Stimulated activated CD4-positive, alpha-beta T cell treated with anti-CD3 and anti-CD28 coated beads, Interleukin-15, amount 100 ng/mL, for 24 hours (primary cell): Measurements from ENCODE around the gene IDI2.

ENCODE experiments used
- DNase-seq: peaks from one replicate; pipeline ENCODE4 v3.0.0-alpha.2; 2020

Gene IDI2

GRCh38 chr10:1003884-1004670 is 21.6 kb downstream of the IDI2 start:
- DNase-seq: no peak

- DNase-seq: no peak
Observed at GRCh38 chr10:1002425-1003006, 23.1 kb downstream of the IDI2 start.

GRCh38 chr10:997266-998022 is 28.2 kb downstream of the IDI2 start:
- no peak for DNase-seq

- DNase-seq: no peak
Observed at GRCh38 chr10:996031-996430, 29.6 kb downstream of the IDI2 start.

- no peak for DNase-seq
Observed at GRCh38 chr10:995559-995926, 30.1 kb downstream of the IDI2 start.

DNA sequence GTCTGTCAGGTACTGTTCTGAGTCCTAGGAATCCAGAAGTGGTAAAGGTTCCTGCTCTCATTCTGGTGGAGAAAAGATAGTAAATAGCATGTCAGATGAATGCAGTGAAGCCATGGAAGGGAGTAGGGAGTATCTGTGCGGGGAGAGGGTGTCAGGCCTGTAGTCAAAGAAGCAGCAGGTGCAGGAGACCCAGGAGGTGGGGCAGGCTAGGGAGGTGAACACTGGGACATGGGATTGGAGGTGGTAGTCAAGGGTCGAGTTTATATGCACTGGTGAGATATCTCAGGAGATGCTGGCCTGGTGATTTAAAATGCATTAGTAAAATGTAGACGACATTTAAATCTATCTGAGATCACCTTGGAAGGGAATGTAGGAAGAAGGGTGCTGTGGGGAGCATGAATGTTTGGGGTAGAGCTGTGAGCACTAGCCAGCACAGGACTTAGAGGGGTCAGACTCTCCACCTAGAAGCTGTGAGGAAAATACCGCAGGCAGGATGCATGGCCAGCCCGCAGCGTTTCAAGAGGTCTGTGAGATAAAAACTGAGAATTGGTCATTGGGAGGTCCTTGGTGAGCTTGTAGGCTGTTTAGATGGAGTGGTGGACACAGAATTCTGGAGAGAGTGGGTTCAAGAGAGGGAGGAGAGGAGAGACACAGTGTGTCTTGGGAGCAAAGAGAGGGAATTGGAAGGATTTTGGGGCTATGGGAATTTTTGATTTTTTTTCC is 30.7 kb downstream of the IDI2 start:
- no peak for DNase-seq

DNA sequence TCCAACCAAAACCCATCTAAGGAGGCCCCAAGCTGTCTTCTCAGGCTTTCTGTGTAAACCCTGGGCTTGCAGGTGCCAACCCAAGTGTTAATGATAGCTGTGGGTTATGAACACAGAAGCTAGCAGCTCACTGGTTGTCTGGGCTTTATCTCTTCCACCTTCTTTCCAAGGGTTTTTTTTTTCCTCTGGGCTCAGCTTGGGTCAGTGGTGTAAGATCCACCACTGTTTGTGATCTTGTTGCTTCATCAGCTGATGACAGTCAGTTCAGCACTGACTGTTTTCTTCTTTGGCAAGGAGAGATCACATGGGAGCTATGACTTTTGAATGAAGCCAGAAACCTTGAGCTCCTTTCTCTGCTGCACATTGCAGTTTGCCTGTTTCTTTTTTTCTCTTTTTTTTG is 32.8 kb downstream of the IDI2 start:
- no peak for DNase-seq

- no peak for DNase-seq
Observed at GRCh38 chr10:992467-992866, 33.2 kb downstream of the IDI2 start.

DNA sequence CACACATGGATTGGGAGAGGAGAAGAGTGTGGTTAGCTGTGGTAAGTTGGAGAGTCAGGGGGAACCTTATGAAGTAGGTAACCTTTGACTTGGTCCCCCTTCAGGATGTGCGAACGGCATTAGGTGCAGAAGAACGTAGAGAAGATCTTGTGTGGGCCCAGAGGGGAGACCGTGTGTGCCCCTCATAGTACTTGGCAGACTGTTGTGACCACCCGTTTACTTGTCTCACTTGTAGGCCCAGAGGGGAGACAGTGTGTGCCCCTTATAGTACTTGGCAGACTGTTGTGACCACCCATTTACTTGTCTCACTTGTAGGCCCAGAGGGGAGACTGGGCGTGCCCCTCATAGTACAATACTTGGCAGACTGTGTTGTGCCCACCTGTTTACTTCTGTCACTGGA is 34.9 kb downstream of the IDI2 start:
- DNase-seq: no peak

GRCh38 chr10:988667-989545 is 36.8 kb downstream of the IDI2 start:
- no peak for DNase-seq

DNA sequence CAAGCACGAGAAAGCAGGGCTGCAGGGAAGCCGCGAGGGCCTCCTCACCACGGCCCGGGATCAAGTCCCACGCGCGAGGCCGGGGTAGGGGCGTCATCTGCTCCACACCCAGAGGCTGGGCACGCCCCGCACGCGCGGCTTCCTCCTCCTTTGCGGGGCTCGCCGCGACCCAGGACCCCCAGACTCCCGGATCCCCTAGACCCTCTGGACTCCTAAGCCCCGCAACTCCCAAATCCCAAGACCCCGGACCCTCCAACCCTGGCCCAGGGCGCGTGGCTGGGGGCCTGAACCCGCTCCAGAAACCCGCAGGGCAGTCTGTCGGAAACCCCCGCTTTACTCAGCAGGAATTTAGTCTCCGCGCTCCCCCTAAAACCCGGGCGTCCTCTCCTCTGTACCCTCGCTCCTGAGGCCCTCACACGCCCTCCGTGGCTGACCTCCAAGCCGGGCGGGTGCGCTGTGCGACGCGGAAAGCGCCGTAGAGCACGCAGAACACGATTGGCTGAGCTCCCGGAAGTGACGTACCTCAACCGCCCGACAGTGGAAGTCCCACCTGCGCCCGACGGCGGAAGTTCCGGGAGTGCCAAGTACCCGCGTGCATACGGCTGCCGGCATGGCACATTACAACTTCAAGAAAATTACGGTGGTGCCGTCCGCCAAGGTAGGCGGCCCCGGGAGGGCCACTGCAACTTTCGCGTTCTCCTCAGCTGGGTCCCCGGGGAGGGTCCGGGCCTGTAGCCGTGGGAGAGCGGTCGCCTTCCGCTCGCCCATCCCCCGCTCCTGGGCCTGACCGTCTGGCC is 37.6 kb downstream of the IDI2 start, which contains the start of gene GTPBP4:
Gene GTPBP4, plus strand, starts transcription at position 565 of the 797 bp plus-strand sequence. Its CDS starts 46 bp downstream, at position 611.
- peak; percentile 99 for DNase-seq

DNA sequence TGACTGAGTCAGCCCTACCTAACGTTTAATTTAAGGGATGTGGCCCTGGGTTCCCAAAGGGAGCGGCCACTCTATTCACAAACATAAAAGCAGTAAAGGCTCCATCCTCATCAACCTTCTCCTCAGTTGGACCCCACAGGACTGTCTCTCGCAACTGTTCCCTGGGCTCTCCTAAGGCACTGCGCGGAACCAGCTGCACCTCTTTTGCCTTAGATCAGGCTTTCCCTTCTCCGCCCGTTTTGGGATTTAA is 38.1 kb downstream of the IDI2 start:
- no peak for DNase-seq

DNA sequence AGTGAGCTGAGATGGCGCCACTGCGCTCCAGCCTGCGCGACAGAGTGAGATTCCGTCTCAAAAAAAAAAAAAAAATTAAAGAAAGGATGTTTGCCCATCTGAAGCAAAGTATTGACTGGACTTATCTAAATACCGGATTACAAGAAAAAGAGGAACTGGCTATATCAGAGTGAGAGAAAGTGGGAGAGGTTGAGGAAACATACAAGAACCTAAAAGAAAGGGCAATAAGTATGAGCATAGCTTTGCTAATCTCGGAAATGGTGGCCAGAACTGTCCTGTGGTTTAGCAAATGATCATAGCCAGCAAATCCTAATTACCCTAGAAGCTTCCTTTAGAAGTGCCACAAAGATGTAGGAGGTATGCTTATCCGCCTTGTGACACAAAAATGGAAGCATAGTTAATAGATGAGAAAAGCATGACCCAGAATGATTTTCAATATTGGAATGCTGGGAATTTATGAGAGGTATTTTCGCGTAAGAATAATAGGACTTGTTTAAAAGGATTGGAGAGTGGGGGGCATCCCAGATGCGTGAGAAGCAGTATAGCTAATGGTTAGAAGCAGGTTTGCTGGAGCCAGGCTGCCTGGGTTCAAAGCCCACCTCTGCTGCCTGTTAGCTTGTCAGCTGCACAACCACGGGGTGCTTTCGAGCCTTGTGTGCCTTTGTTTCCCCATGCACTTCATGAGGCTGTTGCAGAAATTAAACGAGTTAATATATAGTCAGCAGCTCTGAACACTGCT is 38.6 kb downstream of the IDI2 start:
- DNase-seq: no peak

- DNase-seq: no peak
Observed at GRCh38 chr10:986137-986825, 39.4 kb downstream of the IDI2 start.

GRCh38 chr10:985361-985760 is 40.3 kb downstream of the IDI2 start:
- no peak for DNase-seq

- no peak for DNase-seq
Observed at GRCh38 chr10:983971-984655, 41.5 kb downstream of the IDI2 start.

- DNase-seq: no peak
Observed at GRCh38 chr10:983401-983800, 42.3 kb downstream of the IDI2 start.

- DNase-seq: no peak
Observed at GRCh38 chr10:980468-981093, 45.1 kb downstream of the IDI2 start.

DNA sequence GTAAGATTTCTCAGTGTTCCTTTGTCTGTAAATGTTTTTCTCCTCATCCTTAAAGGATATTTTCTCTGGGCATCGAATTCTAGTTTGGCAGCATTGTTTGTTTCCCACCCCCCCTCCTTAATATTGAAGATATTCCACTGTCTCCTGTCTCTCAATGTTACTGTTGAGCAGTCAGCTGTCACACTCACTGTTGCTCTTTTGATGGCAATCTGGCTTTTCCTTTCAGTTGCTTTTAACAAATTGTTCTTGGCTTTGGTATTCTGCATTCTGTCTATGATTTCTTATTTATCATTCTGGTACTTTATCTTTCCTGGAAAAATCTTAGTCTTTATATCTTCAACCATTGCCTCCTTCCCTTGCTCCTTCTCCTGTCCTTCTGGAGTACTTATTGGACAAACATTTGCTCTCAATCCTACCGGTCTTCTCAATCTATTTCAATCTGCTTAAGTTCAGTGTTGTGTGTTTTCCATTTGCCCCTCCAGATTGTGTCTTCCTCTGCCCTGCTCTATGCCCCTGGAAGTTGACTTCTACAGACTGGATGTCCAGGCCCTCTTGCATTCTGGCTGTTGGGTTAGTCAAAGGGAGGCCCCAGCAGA is 46.7 kb downstream of the IDI2 start:
- DNase-seq: no peak
